Measurements from ENCODE around the gene SPN. TPM values are rescaled to one million over a fixed set of nuclear protein-coding genes. Genes with fewer than 3 reads are reported as not detected.
"Not testable (repeated sequence)": the region's sequence is repeated elsewhere in the genome, so short reads cannot be mapped to it uniquely, and the experiment has no call there.

Gene SPN
- total and polyA plus RNA-seq, 2 of the 4 experiments (the other 2 are of a cell fraction) = not detected

DNA sequence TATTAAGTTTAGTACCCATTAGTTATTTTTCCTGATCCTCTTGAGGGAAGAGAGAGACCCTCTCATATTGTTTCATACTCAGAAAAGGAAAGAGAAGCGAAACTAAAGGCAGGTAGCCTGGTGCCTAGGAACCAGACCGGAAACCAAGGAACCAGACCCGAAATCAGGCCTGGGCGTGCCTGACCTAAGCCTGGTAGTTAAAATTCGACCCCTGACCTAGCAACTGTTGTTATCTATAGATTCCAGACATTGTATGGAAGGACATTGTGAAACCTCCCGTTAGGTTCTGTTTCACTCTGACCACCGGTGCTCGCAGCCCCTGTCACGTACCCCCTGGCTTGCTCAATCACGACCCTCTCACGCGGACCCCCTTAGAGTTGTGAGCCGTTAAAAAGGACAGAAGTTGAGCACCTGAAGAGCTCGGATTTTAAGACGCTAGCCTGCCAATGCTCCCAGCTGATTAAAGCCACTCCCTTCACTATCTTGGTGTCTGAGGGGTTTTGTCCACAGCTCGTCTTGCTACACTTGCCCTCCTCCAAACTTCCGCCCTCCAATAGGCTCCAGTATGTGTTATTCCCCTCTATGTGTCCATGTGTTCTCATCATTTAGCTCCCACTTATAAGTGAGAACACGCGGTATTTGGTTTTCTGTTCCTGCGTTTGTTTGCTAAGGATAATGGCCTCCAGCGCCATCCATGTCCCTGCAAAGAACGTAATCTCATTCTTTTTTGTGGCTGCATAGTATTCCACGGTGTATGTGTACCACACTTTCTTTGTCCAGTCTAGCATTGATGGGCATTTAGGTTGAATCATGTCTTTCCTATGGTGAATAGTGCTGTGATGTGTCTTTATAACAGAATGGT, 26.7 kb downstream of the SPN start:
- dilution Hi-C loops (cut with HindIII; ENCODE audit: low sequenced_read_pairs, unreplicated experiment); H2AFZ ChIP-seq (replicated peaks; ENCODE audit: low read length, poor library complexity); H3K4me1 ChIP-seq (ENCODE audit: control insufficient read depth, insufficient read depth, low read length); H2AK5ac ChIP-seq (ENCODE audit: low read depth, low read length); H3K14ac ChIP-seq (replicated peaks; ENCODE audit: low read depth, low read length); H4K8ac ChIP-seq (ENCODE audit: low read depth in 2 of 2, low read length in 2 of 2); H3K9me3 ChIP-seq (ENCODE audit: control insufficient read depth, insufficient read depth, low read length); H3K27ac ChIP-seq (ENCODE audit: insufficient read depth, low read length); H3K79me1 ChIP-seq (ENCODE audit: low read depth in 1 of 2, low read length in 2 of 2); H4K20me1 ChIP-seq (ENCODE audit: insufficient read depth, low read length); H2BK120ac ChIP-seq (ENCODE audit: low read depth, low read length); DNase-seq; BruUV-seq (replicated peaks); H2AK9ac ChIP-seq (replicated peaks; ENCODE audit: low read depth, low read length, poor library complexity); H3K56ac ChIP-seq (ENCODE audit: extremely low read depth, insufficient read depth, low read length); H4K91ac ChIP-seq (ENCODE audit: insufficient read depth, low read depth, low read length); H3K4me3 ChIP-seq (ENCODE audit: insufficient read depth, low read depth, low read length); H2BK15ac ChIP-seq (ENCODE audit: low read depth, low read length); H4K5ac ChIP-seq (ENCODE audit: low read depth, low read length); H3K23ac ChIP-seq (ENCODE audit: low read depth, low read length); H2BK5ac ChIP-seq (ENCODE audit: low read depth, low read length, poor library complexity, severe bottlenecking); H3K9ac ChIP-seq (ENCODE audit: low read depth, low read length); POLR2A ChIA-PET (ENCODE audit: unreplicated experiment); H3K36me3 ChIP-seq (ENCODE audit: control insufficient read depth, insufficient read depth, low read length); H3K18ac ChIP-seq (ENCODE audit: low read depth, low read length); ATAC-seq (ENCODE audit: low read depth); CTCF ChIA-PET; H3K9me1 ChIP-seq (ENCODE audit: insufficient read depth, low read length); H3K27me3 ChIP-seq (ENCODE audit: control insufficient read depth, insufficient read depth, low read length); H2BK20ac ChIP-seq (ENCODE audit: low read depth, low read length); H3K4me2 ChIP-seq (ENCODE audit: low read depth, low read length); H3K4ac ChIP-seq (ENCODE audit: low read depth, low read length); intact Hi-C loops (cut with micrococcal nuclease): not testable (repeated sequence)
- in situ Hi-C loops (cut with MboI; ENCODE audit: low sequenced_read_pairs) = loop anchor here (10.0 kb wide), 2 partner anchors 55 to 335 kb away; partner anchors contain the start of gene C16orf92
- WGBS, 2 experiments (ENCODE audit: extremely low coverage in 2 of 2, insufficient read length in 1 of 2) = 95% methylated on average over 12 of the region's 23 CpGs; no CpG with 5 or more reads in 1 of the 2 experiments

DNA sequence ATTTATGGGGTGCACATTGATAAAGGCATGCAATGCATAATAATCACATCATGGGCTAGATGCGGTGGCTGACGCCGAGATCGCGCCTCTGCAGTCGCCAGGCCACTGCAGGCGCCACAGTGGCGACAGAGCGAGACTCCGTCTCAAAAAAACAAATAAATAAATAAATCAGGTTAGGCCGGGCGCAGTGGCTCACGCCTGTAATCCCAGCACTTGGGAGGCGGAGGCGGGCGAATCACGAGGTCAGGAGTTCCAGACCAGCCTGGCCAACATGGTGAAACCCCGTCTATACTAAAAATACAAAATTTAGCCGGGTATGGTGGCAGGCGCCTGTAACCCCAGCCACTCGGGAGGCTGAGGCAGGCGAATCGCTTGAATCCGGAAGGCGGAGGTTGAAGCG, 29.6 kb downstream of the SPN start:
- H2BK15ac ChIP-seq (ENCODE audit: low read depth, low read length); H3K14ac ChIP-seq (replicated peaks; ENCODE audit: low read depth, low read length); H3K36me3 ChIP-seq (ENCODE audit: control insufficient read depth, insufficient read depth, low read length); intact Hi-C loops (cut with micrococcal nuclease); H3K79me1 ChIP-seq (ENCODE audit: low read depth in 1 of 2, low read length in 2 of 2); H3K18ac ChIP-seq (ENCODE audit: low read depth, low read length); BruUV-seq (replicated peaks); H3K4ac ChIP-seq (ENCODE audit: low read depth, low read length); CTCF ChIA-PET; H3K56ac ChIP-seq (ENCODE audit: extremely low read depth, insufficient read depth, low read length); H4K8ac ChIP-seq (ENCODE audit: low read depth in 2 of 2, low read length in 2 of 2); H4K20me1 ChIP-seq (ENCODE audit: insufficient read depth, low read length); H4K5ac ChIP-seq (ENCODE audit: low read depth, low read length); H3K4me2 ChIP-seq (ENCODE audit: low read depth, low read length); H4K91ac ChIP-seq (ENCODE audit: insufficient read depth, low read depth, low read length); H3K9me3 ChIP-seq (ENCODE audit: control insufficient read depth, insufficient read depth, low read length); dilution Hi-C loops (cut with HindIII; ENCODE audit: low sequenced_read_pairs, unreplicated experiment); H3K9me1 ChIP-seq (ENCODE audit: insufficient read depth, low read length); ATAC-seq (ENCODE audit: low read depth); H3K4me1 ChIP-seq (ENCODE audit: control insufficient read depth, insufficient read depth, low read length); H2AK5ac ChIP-seq (ENCODE audit: low read depth, low read length); H2BK120ac ChIP-seq (ENCODE audit: low read depth, low read length); POLR2A ChIA-PET (ENCODE audit: unreplicated experiment); DNase-seq; H3K27me3 ChIP-seq (ENCODE audit: control insufficient read depth, insufficient read depth, low read length); H3K4me3 ChIP-seq (ENCODE audit: insufficient read depth, low read depth, low read length); H3K23ac ChIP-seq (ENCODE audit: low read depth, low read length); H2AK9ac ChIP-seq (replicated peaks; ENCODE audit: low read depth, low read length, poor library complexity); H3K27ac ChIP-seq (ENCODE audit: insufficient read depth, low read length); H2AFZ ChIP-seq (replicated peaks; ENCODE audit: low read length, poor library complexity); H2BK5ac ChIP-seq (ENCODE audit: low read depth, low read length, poor library complexity, severe bottlenecking); H2BK20ac ChIP-seq (ENCODE audit: low read depth, low read length); H3K9ac ChIP-seq (ENCODE audit: low read depth, low read length): not testable (repeated sequence)
- in situ Hi-C loops (cut with MboI; ENCODE audit: low sequenced_read_pairs) = loop anchor here (10.0 kb wide), 2 partner anchors 58 to 332 kb away; partner anchors contain the start of gene C16orf92
- 99% methylated on average over 17 of the region's 26 CpGs; no CpG with 5 or more reads in 1 of the 2 experiments for WGBS, 2 experiments (ENCODE audit: extremely low coverage in 2 of 2, insufficient read length in 1 of 2)

All from IMR-90 (cell line).